Cardiac muscle cell (in vitro differentiated cells and primary cell): ENCODE results near the gene ABHD5. TPM values are rescaled to one million over a fixed set of nuclear protein-coding genes. Genes with fewer than 3 reads are reported as not detected.
A peak's percentile ranks its signal among the peaks of the same experiment; 100 is the strongest.

Experiments
- DNase-seq, 2 donors: peaks; one replicate each; pipeline versions ENCODE4 v3.0.0 to v3.0.0-alpha.2; 2010 to 2017; ENCODE audit warnings: low read depth in 1 of 2, low spot score in 1 of 2
- H3K27ac ChIP-seq: fragments of 200-600 bp; sonication (generic); 2 replicates; pipeline ENCODE4 v1.5.1; 2016
- H3K27me3 ChIP-seq: fragments of 200-600 bp; sonication (generic); 2 replicates; pipeline ENCODE4 v1.6.0; 2016; ENCODE audit warnings: control low read depth
- H3K36me3 ChIP-seq: fragments of 200-600 bp; sonication (generic); 2 replicates; pipeline ENCODE4 v1.5.1; 2016; ENCODE audit warnings: control low read depth
- H3K4me1 ChIP-seq: fragments of 200-600 bp; sonication (generic); 2 replicates; pipeline ENCODE4 v1.8.1; 2017; ENCODE audit warnings: low read depth, mild to moderate bottlenecking, mixed run types
- H3K4me3 ChIP-seq: fragments of 200-600 bp; sonication (generic); 2 replicates; pipeline ENCODE4 v1.5.1; 2016; ENCODE audit warnings: mild to moderate bottlenecking
- H3K9me3 ChIP-seq: fragments of 200-600 bp; sonication (generic); 2 replicates; pipeline ENCODE4 v1.5.1; 2017; ENCODE audit warnings: low read depth, mild to moderate bottlenecking, control low read depth
- CTCF ChIP-seq: IDR thresholded peaks from 2 replicates; pipeline ENCODE4 v1.5.1; 2012; ENCODE audit warnings: low read depth, mild to moderate bottlenecking, low read length
- polyA plus RNA-seq: library from polyadenylated mRNA; unstranded; fragments of >200 nt; fragmentation: Nextera tagmentation; extraction: Ambion mirVana; gene quantifications from 2 replicates; pipeline ENCODE4 v1.2.1, GENCODE V29; 2016
- total RNA-seq: library from RNA; depleted of rRNA; stranded (reverse); fragments of >200 nt; gene quantifications from 2 replicates; pipeline ENCODE4 v1.2.3, GENCODE V29; 2016

ABHD5 gene
- total and polyA plus RNA-seq, 2 experiments from 2014 or later, result 4.3 to 12.4 TPM

DNA sequence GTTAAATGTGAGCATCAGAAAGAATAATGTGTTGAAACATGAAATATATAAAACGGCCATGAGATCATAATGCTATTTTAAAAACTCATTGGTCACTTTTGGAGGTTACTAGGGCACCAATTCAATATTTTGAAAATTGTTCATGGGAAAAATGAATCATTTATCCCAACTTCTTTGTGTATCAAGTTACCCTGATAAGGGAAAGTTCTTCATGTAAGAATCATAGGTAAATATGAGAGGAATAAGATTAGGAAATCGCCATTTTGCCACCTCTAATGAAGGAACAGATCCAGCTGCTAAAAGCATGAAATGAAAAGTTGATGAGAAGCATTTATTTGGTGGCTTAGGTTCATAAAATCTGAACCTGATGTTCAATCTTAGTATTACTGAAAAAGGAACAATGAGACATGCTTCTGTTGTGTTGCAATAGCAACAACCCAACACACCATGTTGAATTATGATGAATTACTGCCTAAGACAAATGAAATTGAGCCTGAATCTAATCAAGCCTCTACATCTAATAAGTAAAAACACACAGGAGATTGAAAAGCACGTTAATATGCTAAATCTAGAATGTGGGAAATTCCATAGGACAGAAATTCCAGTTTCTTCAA is 32.5 kb downstream of the ABHD5 start:
- no peaks in the 10 kb centered on the region for H3K9me3 ChIP-seq
- H3K27me3 ChIP-seq, result no peaks in the 10 kb centered on the region
- no peak overlapping the region for H3K4me3 ChIP-seq
- peaks cover 6% of the 10 kb centered on the region for H3K36me3 ChIP-seq
- TF ChIP-seq CTCF, result no peak
- DNase-seq, result peak in 1 of 2 donors; percentile 71
- no peaks in the 10 kb centered on the region for H3K4me1 ChIP-seq
- no peak overlapping the region for H3K27ac ChIP-seq

- no peak overlapping the region for H3K27ac ChIP-seq
- DNase-seq, result peak in 1 of 2 donors; percentile 53
- H3K27me3 ChIP-seq, result no peaks in the 10 kb centered on the region
Observed at GRCh38 chr3:43726521-43726920, 35.8 kb downstream of the ABHD5 start.

DNA sequence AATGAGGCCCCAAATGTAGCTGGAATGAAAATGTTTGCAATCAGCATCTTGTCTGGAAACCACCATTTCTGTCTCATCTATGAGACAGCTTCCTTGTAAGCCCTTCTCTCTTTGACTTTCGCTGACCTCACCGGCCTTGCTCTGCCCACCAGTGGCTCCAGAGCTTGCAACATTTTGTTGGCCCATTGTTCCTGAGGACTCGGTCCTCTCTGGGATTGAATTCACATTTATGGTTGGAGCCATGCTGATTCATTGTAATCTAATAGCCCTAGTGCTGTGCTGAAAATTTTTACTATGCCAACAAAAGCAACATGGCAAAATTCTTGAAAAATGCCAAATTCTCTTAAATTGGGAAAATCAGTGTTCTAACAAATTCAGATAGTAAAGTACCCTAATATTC is 37.2 kb downstream of the ABHD5 start:
- H3K36me3 ChIP-seq, result no peaks in the 10 kb centered on the region
- H3K4me3 ChIP-seq, result no peak overlapping the region
- DNase-seq, result peak in 1 of 2 donors; percentile 30
- H3K27ac ChIP-seq, result no peak overlapping the region
- no peak for TF ChIP-seq CTCF
- H3K4me1 ChIP-seq, result no peaks in the 10 kb centered on the region
- no peaks in the 10 kb centered on the region for H3K9me3 ChIP-seq
- no peaks in the 10 kb centered on the region for H3K27me3 ChIP-seq

More at GRCh38 chr3:43726521-43726920, 35.8 kb downstream of the ABHD5 start:
- H3K36me3 ChIP-seq, result no peaks in the 10 kb centered on the region
- no peaks in the 10 kb centered on the region for H3K4me1 ChIP-seq
- H3K4me3 ChIP-seq, result no peak overlapping the region
- no peak for TF ChIP-seq CTCF
- H3K9me3 ChIP-seq, result no peaks in the 10 kb centered on the region

- Histone ChIP-seq H3K9me3 (no peaks in the 10 kb centered on the region), H3K4me3 (no peak overlapping the region), H3K4me1 (no peaks in the 10 kb centered on the region), H3K27me3 (no peaks in the 10 kb centered on the region), H3K36me3 (no peaks in the 10 kb centered on the region), H3K27ac (no peak overlapping the region)
- no peak for TF ChIP-seq CTCF
- DNase-seq, result no peak
Observed at GRCh38 chr3:43728476-43728875, 37.7 kb downstream of the ABHD5 start.

DNA sequence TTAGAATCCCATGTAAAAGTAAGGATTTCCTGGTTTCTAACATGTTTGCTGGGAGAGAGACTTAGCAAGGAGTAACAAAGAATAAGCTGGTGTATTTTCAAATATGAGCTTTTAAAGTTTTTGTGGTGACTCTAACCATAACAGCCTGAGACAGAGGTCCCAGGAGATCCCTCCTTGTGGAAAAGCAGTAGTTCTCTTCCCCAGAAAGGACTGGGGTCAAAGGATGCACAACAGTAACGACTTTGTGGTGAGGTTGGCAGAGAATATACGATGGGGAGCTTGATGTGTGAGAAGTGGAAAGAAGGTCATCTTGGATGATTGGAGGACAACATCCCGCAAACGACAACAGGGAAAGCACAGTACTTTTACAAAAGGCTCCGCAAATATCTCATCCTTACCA is 38.2 kb downstream of the ABHD5 start:
- Histone ChIP-seq H3K4me1 (no peaks in the 10 kb centered on the region), H3K27me3 (no peaks in the 10 kb centered on the region), H3K4me3 (no peak overlapping the region), H3K27ac (no peak overlapping the region), H3K9me3 (no peaks in the 10 kb centered on the region), H3K36me3 (no peaks in the 10 kb centered on the region)
- TF ChIP-seq CTCF, result no peak
- no peak for DNase-seq
